ENCODE results near the gene MDH2. TPM values are rescaled to one million over a fixed set of nuclear protein-coding genes. Genes with fewer than 3 reads are reported as not detected.

Gene MDH2, protein sequence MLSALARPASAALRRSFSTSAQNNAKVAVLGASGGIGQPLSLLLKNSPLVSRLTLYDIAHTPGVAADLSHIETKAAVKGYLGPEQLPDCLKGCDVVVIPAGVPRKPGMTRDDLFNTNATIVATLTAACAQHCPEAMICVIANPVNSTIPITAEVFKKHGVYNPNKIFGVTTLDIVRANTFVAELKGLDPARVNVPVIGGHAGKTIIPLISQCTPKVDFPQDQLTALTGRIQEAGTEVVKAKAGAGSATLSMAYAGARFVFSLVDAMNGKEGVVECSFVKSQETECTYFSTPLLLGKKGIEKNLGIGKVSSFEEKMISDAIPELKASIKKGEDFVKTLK
- total RNA-seq (65.6 and 68.5 TPM in 2 replicates), polyA plus RNA-seq (236 and 252 TPM in 2 replicates)

- Histone ChIP-seq H3K4me2 (peak within 1 kb of the TSS; percentile 93), H3K27ac (peak within 1 kb of the TSS; percentile 99), H3K9me3 (ENCODE audit: low read depth) (no peaks in the 10 kb centered on the region), H3K79me2 (peaks cover 90% of the 10 kb centered on the region), H3K9me2 (replicated peaks; ENCODE audit: insufficient read depth) (no peaks in the 10 kb centered on the region), H3K4me3 (peak within 1 kb of the TSS; percentile 83), H3K27me3 (no peaks in the 10 kb centered on the region), H4K20me1 (ENCODE audit: insufficient read depth, poor library complexity, severe bottlenecking) (peaks cover 9% of the 10 kb centered on the region), H3K4me1 (ENCODE audit: insufficient read depth) (peaks cover 18% of the 10 kb centered on the region), H3K36me3 (replicated peaks; ENCODE audit: insufficient read depth, low read depth) (no peaks in the 10 kb centered on the region), H2AFZ (peak within 1 kb of the TSS; percentile 96)
- no peak for TF ChIP-seq EZH2phosphoT487 (IDR thresholded peaks at IDR 0.05; ENCODE audit: low read depth, severe bottlenecking, unreplicated experiment)
- TF ChIP-seq EZH2 (IDR thresholded peaks at IDR 0.05; ENCODE audit: borderline replicate concordance), result no peak
- TF ChIP-seq, protein P1, sequence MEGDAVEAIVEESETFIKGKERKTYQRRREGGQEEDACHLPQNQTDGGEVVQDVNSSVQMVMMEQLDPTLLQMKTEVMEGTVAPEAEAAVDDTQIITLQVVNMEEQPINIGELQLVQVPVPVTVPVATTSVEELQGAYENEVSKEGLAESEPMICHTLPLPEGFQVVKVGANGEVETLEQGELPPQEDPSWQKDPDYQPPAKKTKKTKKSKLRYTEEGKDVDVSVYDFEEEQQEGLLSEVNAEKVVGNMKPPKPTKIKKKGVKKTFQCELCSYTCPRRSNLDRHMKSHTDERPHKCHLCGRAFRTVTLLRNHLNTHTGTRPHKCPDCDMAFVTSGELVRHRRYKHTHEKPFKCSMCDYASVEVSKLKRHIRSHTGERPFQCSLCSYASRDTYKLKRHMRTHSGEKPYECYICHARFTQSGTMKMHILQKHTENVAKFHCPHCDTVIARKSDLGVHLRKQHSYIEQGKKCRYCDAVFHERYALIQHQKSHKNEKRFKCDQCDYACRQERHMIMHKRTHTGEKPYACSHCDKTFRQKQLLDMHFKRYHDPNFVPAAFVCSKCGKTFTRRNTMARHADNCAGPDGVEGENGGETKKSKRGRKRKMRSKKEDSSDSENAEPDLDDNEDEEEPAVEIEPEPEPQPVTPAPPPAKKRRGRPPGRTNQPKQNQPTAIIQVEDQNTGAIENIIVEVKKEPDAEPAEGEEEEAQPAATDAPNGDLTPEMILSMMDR (IDR thresholded peaks at IDR 0.05; ENCODE audit: poor library complexity), result no peak
- DNase-seq (ENCODE audit: low spot score), result peak; percentile 96
- WGBS (ENCODE audit: low lambda C conversion rate, missing lambda C conversion rate), result under 1% methylated on average over 46 of the region's 58 CpGs
Observed at GRCh38 chr7:76047811-76048667, at the start of gene MDH2, which contains the start of gene STYXL1. Gene MDH2, plus strand, starts transcription at chr7:76048106. Its CDS starts 55 bp downstream, at chr7:76048161. Gene STYXL1, minus strand, starts transcription at chr7:76048000. Its CDS starts 17,477 bp downstream, at chr7:76030523.

DNA sequence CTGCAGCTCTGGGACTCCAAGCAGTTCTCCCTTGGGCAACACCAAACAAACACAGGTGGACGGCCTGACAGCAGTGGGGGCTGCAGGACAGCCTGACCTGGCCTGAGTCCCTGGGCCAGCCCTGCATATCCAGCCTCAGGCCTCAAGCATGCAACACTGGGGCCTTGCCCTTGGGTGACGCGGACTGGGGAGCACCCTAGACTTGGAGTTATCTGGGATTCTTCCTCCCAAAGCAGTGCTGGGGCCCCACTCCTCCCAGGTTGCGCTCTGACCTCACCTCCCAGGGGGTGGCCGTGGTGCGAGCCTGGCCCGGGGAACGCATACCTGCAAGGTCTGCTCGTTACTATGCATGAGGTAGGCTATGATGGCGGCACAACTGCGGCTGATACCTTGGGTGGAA is 47.3 kb upstream of the MDH2 start:
- Histone ChIP-seq H3K27me3 (no peaks in the 10 kb centered on the region), H3K27ac (no peak overlapping the region), H3K4me2 (no peak overlapping the region), H3K9me2 (replicated peaks; ENCODE audit: insufficient read depth) (no peaks in the 10 kb centered on the region), H3K4me3 (no peak overlapping the region), H4K20me1 (ENCODE audit: insufficient read depth, poor library complexity, severe bottlenecking) (no peaks in the 10 kb centered on the region), H3K79me2 (no peaks in the 10 kb centered on the region), H3K9me3 (ENCODE audit: low read depth) (no peaks in the 10 kb centered on the region), H3K4me1 (ENCODE audit: insufficient read depth) (no peaks in the 10 kb centered on the region), H3K36me3 (replicated peaks; ENCODE audit: insufficient read depth, low read depth) (no peaks in the 10 kb centered on the region), H2AFZ (no peak overlapping the region)
- WGBS (ENCODE audit: low lambda C conversion rate, missing lambda C conversion rate), result 93% methylated on average over 11 of the region's 11 CpGs
- DNase-seq (ENCODE audit: low spot score), result no peak
- TF ChIP-seq EZH2phosphoT487 (IDR thresholded peaks at IDR 0.05; ENCODE audit: low read depth, severe bottlenecking, unreplicated experiment), result no peak
- TF ChIP-seq, protein P1 (IDR thresholded peaks at IDR 0.05; ENCODE audit: poor library complexity), result no peak
- no peak for TF ChIP-seq EZH2 (IDR thresholded peaks at IDR 0.05; ENCODE audit: borderline replicate concordance)

DNA sequence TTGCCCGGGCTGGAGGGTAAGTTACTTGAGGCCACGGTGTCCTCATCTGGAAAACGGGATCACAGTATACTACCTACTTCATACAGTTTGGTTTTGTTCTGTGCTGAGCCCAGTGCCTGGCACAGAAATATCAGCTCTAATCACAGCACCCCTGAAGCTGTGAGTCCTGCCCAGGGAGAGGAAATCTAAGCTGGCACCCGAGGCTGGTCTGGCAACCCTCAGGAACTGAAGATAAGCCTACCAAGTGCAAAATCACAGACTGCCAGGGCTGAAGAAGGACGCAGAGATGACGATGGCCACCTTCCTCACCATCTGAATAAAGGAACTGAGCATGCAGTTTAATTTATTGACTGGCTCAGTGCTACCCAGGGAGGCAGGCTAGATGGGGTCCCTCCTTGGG is 45.8 kb upstream of the MDH2 start:
- Histone ChIP-seq H4K20me1 (ENCODE audit: insufficient read depth, poor library complexity, severe bottlenecking) (no peaks in the 10 kb centered on the region), H3K4me2 (no peak overlapping the region), H3K27me3 (no peaks in the 10 kb centered on the region), H3K4me3 (no peak overlapping the region), H2AFZ (no peak overlapping the region), H3K27ac (no peak overlapping the region), H3K36me3 (replicated peaks; ENCODE audit: insufficient read depth, low read depth) (no peaks in the 10 kb centered on the region), H3K79me2 (no peaks in the 10 kb centered on the region), H3K9me2 (replicated peaks; ENCODE audit: insufficient read depth) (no peaks in the 10 kb centered on the region), H3K4me1 (ENCODE audit: insufficient read depth) (no peaks in the 10 kb centered on the region), H3K9me3 (ENCODE audit: low read depth) (no peaks in the 10 kb centered on the region)
- no peak for DNase-seq (ENCODE audit: low spot score)
- 95% methylated on average over 6 of the region's 6 CpGs for WGBS (ENCODE audit: low lambda C conversion rate, missing lambda C conversion rate)
- no peak for TF ChIP-seq EZH2 (IDR thresholded peaks at IDR 0.05; ENCODE audit: borderline replicate concordance)
- TF ChIP-seq, protein P1 (IDR thresholded peaks at IDR 0.05; ENCODE audit: poor library complexity), result no peak
- TF ChIP-seq EZH2phosphoT487 (IDR thresholded peaks at IDR 0.05; ENCODE audit: low read depth, severe bottlenecking, unreplicated experiment), result no peak

All from hepatocyte (in vitro differentiated cells).